Osteoblast (primary cell): Measurements from ENCODE around the gene MUTYH. TPM values are rescaled to one million over a fixed set of nuclear protein-coding genes. Genes with fewer than 3 reads are reported as not detected.
A peak's percentile ranks its signal among the peaks of the same experiment; 100 is the strongest.

Experiments used
- DNase-seq: peaks from one replicate; pipeline ENCODE4 v3.0.0; 2011; ENCODE audit warnings: low spot score, mixed read lengths; ENCODE audit not compliant: insufficient read length; ENCODE audit errors: missing footprints
- H2AFZ ChIP-seq: 2 replicates; pipeline ENCODE4 v1.6.0; 2011; ENCODE audit warnings: mild to moderate bottlenecking, low read length
- H3K27ac ChIP-seq: 2 replicates; pipeline ENCODE4 v1.5.1; 2011; ENCODE audit warnings: mild to moderate bottlenecking, low read depth, low read length, moderate library complexity
- H3K27me3 ChIP-seq: 2 replicates; pipeline ENCODE4 v1.6.0; 2012; ENCODE audit warnings: mild to moderate bottlenecking, control low read depth, inconsistent platforms, low read length, moderate library complexity; ENCODE audit not compliant: insufficient read depth
- H3K36me3 ChIP-seq: 2 replicates; pipeline ENCODE4 v1.5.1; 2011; ENCODE audit warnings: mild to moderate bottlenecking, low read length, control low read depth, moderate library complexity; ENCODE audit not compliant: insufficient read depth
- H3K4me1 ChIP-seq: 2 replicates; pipeline ENCODE4 v1.5.1; 2011; ENCODE audit warnings: mild to moderate bottlenecking, low read length, control low read depth, moderate library complexity; ENCODE audit not compliant: insufficient read depth
- H3K4me2 ChIP-seq: 2 replicates; pipeline ENCODE4 v1.6.0; 2011; ENCODE audit warnings: mild to moderate bottlenecking, low read length; ENCODE audit not compliant: insufficient read depth
- H3K4me3 ChIP-seq: fragments of 200-600 bp; sonication (generic); 3 replicates; pipeline ENCODE4 v1.5.1; 2012; ENCODE audit warnings: mild to moderate bottlenecking, low read length, inconsistent platforms; ENCODE audit not compliant: insufficient read depth
- H3K79me2 ChIP-seq: 2 replicates; pipeline ENCODE4 v1.6.0; 2012; ENCODE audit warnings: mild to moderate bottlenecking, low read length, control low read depth, inconsistent platforms; ENCODE audit not compliant: insufficient read depth
- H3K9me3 ChIP-seq: 2 replicates; pipeline ENCODE4 v1.5.1; 2011; ENCODE audit warnings: low read depth, low read length, control low read depth
- H4K20me1 ChIP-seq: 2 replicates; pipeline ENCODE4 v1.6.0; 2012; ENCODE audit warnings: mild to moderate bottlenecking, low read length, control low read depth; ENCODE audit not compliant: insufficient read depth
- total RNA-seq: library from RNA; depleted of rRNA; stranded (reverse); fragments of >200 nt; gene quantifications from 2 replicates; pipeline ENCODE4 v1.2.3, GENCODE V29; 2012
- TF ChIP-seq, protein P1 (sequence below): IDR thresholded peaks from 2 replicates; pipeline ENCODE4 v1.5.1; 2011; ENCODE audit warnings: mild to moderate bottlenecking, low read depth, low read length, moderate library complexity; ENCODE audit errors: extremely low read depth

MUTYH gene
- total RNA-seq, 1 donor: 14.1 TPM

DNA sequence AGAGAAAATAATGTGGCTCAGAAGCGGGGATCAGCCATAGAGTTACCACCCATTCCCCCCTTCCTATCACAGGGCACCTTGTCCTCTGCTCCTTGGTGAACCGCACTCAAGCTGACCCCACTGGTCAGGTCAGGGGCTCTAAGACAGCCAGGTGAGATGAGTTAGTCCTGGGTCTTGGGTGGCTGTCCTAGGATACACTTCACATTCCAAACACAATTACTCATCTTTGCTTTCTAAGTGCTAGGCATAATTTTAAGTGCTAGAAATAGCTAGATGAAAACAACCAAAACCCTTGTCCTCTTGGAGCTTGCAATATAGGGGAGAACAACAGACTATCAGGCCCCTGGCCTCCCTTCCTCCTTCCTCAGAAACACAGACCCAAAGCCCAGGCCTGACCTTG lies 7.8 kb upstream of the MUTYH start:
- TF ChIP-seq, protein P1, sequence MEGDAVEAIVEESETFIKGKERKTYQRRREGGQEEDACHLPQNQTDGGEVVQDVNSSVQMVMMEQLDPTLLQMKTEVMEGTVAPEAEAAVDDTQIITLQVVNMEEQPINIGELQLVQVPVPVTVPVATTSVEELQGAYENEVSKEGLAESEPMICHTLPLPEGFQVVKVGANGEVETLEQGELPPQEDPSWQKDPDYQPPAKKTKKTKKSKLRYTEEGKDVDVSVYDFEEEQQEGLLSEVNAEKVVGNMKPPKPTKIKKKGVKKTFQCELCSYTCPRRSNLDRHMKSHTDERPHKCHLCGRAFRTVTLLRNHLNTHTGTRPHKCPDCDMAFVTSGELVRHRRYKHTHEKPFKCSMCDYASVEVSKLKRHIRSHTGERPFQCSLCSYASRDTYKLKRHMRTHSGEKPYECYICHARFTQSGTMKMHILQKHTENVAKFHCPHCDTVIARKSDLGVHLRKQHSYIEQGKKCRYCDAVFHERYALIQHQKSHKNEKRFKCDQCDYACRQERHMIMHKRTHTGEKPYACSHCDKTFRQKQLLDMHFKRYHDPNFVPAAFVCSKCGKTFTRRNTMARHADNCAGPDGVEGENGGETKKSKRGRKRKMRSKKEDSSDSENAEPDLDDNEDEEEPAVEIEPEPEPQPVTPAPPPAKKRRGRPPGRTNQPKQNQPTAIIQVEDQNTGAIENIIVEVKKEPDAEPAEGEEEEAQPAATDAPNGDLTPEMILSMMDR: no peak
- no peak overlapping the region for H3K4me2 ChIP-seq
- peaks cover 21% of the 10 kb centered on the region for H3K36me3 ChIP-seq
- no peaks in the 10 kb centered on the region for H3K9me3 ChIP-seq
- H3K79me2 ChIP-seq: no peaks in the 10 kb centered on the region
- H3K4me1 ChIP-seq: peaks cover 3% of the 10 kb centered on the region
- no peak overlapping the region for H2AFZ ChIP-seq
- H4K20me1 ChIP-seq: no peaks in the 10 kb centered on the region
- no peaks in the 10 kb centered on the region for H3K27me3 ChIP-seq
- no peak overlapping the region for H3K27ac ChIP-seq
- no peak overlapping the region for H3K4me3 ChIP-seq
- DNase-seq: peak; percentile 72

DNA sequence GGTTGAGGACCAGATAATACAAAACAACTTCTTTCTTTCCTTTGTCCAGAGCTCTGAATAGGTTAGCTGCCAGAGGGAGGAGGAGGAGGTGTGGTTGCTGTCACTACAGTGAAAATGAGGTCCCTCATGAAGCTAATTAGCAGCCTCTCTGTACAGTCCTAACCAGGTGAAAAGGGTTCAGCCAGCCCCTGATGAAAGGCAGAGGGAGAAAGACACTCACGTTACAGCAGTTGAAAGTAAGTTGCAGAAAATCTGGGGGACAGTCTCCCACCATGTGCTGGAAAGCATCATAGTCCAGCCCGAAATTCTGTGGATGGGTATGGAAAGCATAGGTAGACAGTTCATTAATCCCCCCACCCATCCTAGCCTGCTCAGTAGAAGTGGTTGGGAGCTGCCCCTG lies 6.2 kb upstream of the MUTYH start:
- Histone ChIP-seq H3K79me2 (peaks cover 13% of the 10 kb centered on the region), H3K4me2 (no peak overlapping the region), H2AFZ (no peak overlapping the region), H3K4me3 (no peak overlapping the region), H3K36me3 (peaks cover 35% of the 10 kb centered on the region), H4K20me1 (peaks cover 2% of the 10 kb centered on the region), H3K27ac (no peak overlapping the region), H3K4me1 (peaks cover 8% of the 10 kb centered on the region), H3K27me3 (no peaks in the 10 kb centered on the region), H3K9me3 (no peaks in the 10 kb centered on the region)
- no peak for DNase-seq
- TF ChIP-seq, protein P1: no peak

GRCh38 chr1:45345014-45345413 lies 4.8 kb upstream of the MUTYH start:
- Histone ChIP-seq H4K20me1 (peaks cover 2% of the 10 kb centered on the region), H3K4me2 (no peak overlapping the region), H3K79me2 (peaks cover 24% of the 10 kb centered on the region), H3K27me3 (no peaks in the 10 kb centered on the region), H3K36me3 (peaks cover 35% of the 10 kb centered on the region), H2AFZ (no peak overlapping the region), H3K4me3 (no peak overlapping the region), H3K27ac (no peak overlapping the region), H3K4me1 (peaks cover 18% of the 10 kb centered on the region), H3K9me3 (no peaks in the 10 kb centered on the region)
- TF ChIP-seq, protein P1: no peak
- DNase-seq: no peak

DNA sequence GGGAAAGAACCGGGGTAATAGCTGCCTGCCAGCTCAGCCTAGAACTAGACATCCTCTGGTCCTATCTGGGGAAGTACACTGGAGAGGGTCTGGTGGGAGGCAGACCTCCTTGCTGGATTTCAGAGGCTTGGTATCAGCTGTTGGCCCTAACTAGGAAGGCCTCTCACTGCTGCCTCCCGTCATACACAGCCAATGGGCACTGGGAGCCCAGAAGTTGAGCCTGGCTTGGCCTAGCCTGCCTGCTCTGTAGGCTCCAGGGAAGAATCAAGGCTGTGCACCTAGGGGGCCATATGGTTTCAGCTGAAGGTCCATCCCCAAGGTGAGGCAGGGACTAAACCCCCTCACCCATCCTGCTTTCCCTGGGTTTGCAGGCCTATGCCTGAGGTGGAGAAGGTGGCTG lies 4.3 kb upstream of the MUTYH start:
- Histone ChIP-seq H3K4me2 (no peak overlapping the region), H4K20me1 (peaks cover 2% of the 10 kb centered on the region), H3K27me3 (no peaks in the 10 kb centered on the region), H2AFZ (no peak overlapping the region), H3K79me2 (peaks cover 24% of the 10 kb centered on the region), H3K27ac (no peak overlapping the region), H3K4me1 (peaks cover 18% of the 10 kb centered on the region), H3K4me3 (no peak overlapping the region), H3K36me3 (peaks cover 35% of the 10 kb centered on the region), H3K9me3 (no peaks in the 10 kb centered on the region)
- TF ChIP-seq, protein P1: no peak
- DNase-seq: peak; percentile 48
